ENCODE results near the gene RAB35. TPM values are rescaled to one million over a fixed set of nuclear protein-coding genes. Genes with fewer than 3 reads are reported as not detected.

RAB35 gene
- total and polyA plus RNA-seq, 2 experiments from 2014 or later, result 9.9 to 16.9 TPM

- H4K20me1 ChIP-seq (replicated peaks; ENCODE audit: insufficient read depth), result peaks cover 5% of the 10 kb centered on the region; the same call in 1 of the 2 replicates
- Mint-ChIP-seq H3K27me3 (ENCODE audit: insufficient read depth, low read depth, poor library complexity) (no peaks in the 10 kb centered on the region), H3K9me3 (no peaks in the 10 kb centered on the region), H3K4me3 (no peak overlapping the region), H3K36me3 (ENCODE audit: low read depth) (peaks cover 93% of the 10 kb centered on the region), H3K27ac (no peak overlapping the region), H3K4me1 (no peaks in the 10 kb centered on the region)
- no peaks in the 10 kb centered on the region for H3K4me1 ChIP-seq (ENCODE audit: insufficient read depth)
- ATAC-seq, result no peak
- H2AFZ ChIP-seq, result no peak overlapping the region
- TF ChIP-seq, protein P1, sequence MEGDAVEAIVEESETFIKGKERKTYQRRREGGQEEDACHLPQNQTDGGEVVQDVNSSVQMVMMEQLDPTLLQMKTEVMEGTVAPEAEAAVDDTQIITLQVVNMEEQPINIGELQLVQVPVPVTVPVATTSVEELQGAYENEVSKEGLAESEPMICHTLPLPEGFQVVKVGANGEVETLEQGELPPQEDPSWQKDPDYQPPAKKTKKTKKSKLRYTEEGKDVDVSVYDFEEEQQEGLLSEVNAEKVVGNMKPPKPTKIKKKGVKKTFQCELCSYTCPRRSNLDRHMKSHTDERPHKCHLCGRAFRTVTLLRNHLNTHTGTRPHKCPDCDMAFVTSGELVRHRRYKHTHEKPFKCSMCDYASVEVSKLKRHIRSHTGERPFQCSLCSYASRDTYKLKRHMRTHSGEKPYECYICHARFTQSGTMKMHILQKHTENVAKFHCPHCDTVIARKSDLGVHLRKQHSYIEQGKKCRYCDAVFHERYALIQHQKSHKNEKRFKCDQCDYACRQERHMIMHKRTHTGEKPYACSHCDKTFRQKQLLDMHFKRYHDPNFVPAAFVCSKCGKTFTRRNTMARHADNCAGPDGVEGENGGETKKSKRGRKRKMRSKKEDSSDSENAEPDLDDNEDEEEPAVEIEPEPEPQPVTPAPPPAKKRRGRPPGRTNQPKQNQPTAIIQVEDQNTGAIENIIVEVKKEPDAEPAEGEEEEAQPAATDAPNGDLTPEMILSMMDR (conservative IDR thresholded peaks at IDR 0.05; ENCODE audit: low read depth in 2 of 2), result no peak
- TF ChIP-seq REST (IDR thresholded peaks at IDR 0.05; ENCODE audit: unreplicated experiment) (no peak), JUNB (IDR thresholded peaks at IDR 0.05; ENCODE audit: unreplicated experiment) (no peak), POLR2AphosphoS5 (IDR thresholded peaks at IDR 0.05; ENCODE audit: low read depth) (no peak), ZNF114 (CRISPR knock-in tag; IDR thresholded peaks at IDR 0.05) (no peak), NANOG (IDR thresholded peaks at IDR 0.05; ENCODE audit: borderline replicate concordance) (no peak), STAT1 (IDR thresholded peaks at IDR 0.05; ENCODE audit: unreplicated experiment) (no peak), CREB1 (CRISPR knock-in tag; IDR thresholded peaks at IDR 0.05; ENCODE audit: low read depth) (no peak), ZNF462 (CRISPR knock-in tag; IDR thresholded peaks at IDR 0.05) (no peak), EZH2phosphoT487 (IDR thresholded peaks at IDR 0.05; ENCODE audit: unreplicated experiment) (no peak), EZH2 (IDR thresholded peaks at IDR 0.05; ENCODE audit: low read depth, unreplicated experiment) (no peak), ZNF331 (CRISPR knock-in tag; IDR thresholded peaks at IDR 0.05; ENCODE audit: low read depth) (no peak)
- TF ChIP-seq, protein P2, sequence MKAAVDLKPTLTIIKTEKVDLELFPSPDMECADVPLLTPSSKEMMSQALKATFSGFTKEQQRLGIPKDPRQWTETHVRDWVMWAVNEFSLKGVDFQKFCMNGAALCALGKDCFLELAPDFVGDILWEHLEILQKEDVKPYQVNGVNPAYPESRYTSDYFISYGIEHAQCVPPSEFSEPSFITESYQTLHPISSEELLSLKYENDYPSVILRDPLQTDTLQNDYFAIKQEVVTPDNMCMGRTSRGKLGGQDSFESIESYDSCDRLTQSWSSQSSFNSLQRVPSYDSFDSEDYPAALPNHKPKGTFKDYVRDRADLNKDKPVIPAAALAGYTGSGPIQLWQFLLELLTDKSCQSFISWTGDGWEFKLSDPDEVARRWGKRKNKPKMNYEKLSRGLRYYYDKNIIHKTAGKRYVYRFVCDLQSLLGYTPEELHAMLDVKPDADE (IDR thresholded peaks at IDR 0.05), result no peak
- H3K9me2 ChIP-seq (ENCODE audit: insufficient read depth), result no peaks in the 10 kb centered on the region
- no peak overlapping the region for H3K4me3 ChIP-seq
- H3K79me2 ChIP-seq (replicated peaks; ENCODE audit: insufficient read depth), result no peaks in the 10 kb centered on the region
- no peaks in the 10 kb centered on the region for H3K27me3 ChIP-seq (ENCODE audit: insufficient read depth)
- peaks cover 67% of the 10 kb centered on the region for H3K36me3 ChIP-seq (ENCODE audit: insufficient read depth)
- H3K27ac ChIP-seq (ENCODE audit: low read depth), result no peak overlapping the region
- H3K4me2 ChIP-seq, result no peak overlapping the region
- no peak for DNase-seq (ENCODE audit: low spot score)
- H3F3A ChIP-seq (replicated peaks; ENCODE audit: low read depth), result 0 out of 2 replicates have a peak, but pooled peaks cover 3% of the 10 kb centered on the region
These were observed 43.1 kb upstream of the RAB35 start for GRCh38 chr12:120159509-120160237.

Measured in GM23338 (cell line).